ENCODE results near the gene SCN3A.

The SCN3A gene

GRCh38 chr2:165239856-165240515 is 36.1 kb upstream of the SCN3A start:
- no peak overlapping the region for H3K27ac ChIP-seq
- no peak for TF ChIP-seq ZFX (IDR thresholded peaks at IDR 0.05)
- TF ChIP-seq, protein P1, sequence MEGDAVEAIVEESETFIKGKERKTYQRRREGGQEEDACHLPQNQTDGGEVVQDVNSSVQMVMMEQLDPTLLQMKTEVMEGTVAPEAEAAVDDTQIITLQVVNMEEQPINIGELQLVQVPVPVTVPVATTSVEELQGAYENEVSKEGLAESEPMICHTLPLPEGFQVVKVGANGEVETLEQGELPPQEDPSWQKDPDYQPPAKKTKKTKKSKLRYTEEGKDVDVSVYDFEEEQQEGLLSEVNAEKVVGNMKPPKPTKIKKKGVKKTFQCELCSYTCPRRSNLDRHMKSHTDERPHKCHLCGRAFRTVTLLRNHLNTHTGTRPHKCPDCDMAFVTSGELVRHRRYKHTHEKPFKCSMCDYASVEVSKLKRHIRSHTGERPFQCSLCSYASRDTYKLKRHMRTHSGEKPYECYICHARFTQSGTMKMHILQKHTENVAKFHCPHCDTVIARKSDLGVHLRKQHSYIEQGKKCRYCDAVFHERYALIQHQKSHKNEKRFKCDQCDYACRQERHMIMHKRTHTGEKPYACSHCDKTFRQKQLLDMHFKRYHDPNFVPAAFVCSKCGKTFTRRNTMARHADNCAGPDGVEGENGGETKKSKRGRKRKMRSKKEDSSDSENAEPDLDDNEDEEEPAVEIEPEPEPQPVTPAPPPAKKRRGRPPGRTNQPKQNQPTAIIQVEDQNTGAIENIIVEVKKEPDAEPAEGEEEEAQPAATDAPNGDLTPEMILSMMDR (conservative IDR thresholded peaks at IDR 0.05), result no peak

- TF ChIP-seq, protein P1 (conservative IDR thresholded peaks at IDR 0.05), result peak; percentile 83
- TF ChIP-seq ZFX (IDR thresholded peaks at IDR 0.05), result no peak
- no peak within 1 kb of the TSS for H3K27ac ChIP-seq
These were observed 35.4 kb upstream of the SCN3A start, which contains the start of gene SCN2A for GRCh38 chr2:165239230-165239629. Gene SCN2A, plus strand, starts transcription at chr2:165239414. Its CDS starts 56,410 bp downstream, at chr2:165295824.

GRCh38 chr2:165238295-165238694 is 34.4 kb upstream of the SCN3A start:
- no peak overlapping the region for H3K27ac ChIP-seq

DNA sequence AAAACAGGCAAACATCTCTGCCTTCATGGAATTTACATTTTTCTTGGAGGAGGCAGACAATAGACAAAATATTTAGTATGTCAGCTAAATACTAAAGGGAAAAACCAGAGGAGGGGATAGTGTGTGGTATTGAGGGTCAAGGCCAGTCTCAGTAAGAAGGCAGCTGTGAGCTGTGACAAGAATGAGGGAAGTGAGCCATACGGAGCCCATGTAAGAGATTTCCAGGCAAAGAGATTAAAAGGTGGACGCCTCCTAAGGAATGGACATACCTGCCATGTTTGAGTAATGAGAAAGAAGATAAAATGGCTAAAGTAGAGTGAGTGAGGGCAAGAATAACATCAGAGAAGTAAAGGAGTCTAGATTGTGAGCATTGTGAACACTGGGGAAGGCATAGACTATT is 33.2 kb upstream of the SCN3A start:
- H3K27ac ChIP-seq, result no peak overlapping the region
- TF ChIP-seq ZFX (IDR thresholded peaks at IDR 0.05), result no peak
- TF ChIP-seq, protein P1 (conservative IDR thresholded peaks at IDR 0.05), result no peak

More at GRCh38 chr2:165238295-165238694, 34.4 kb upstream of the SCN3A start:
- TF ChIP-seq, protein P1 (conservative IDR thresholded peaks at IDR 0.05), result no peak

- TF ChIP-seq, protein P1 (conservative IDR thresholded peaks at IDR 0.05), result no peak
- no peak overlapping the region for H3K27ac ChIP-seq
These were observed 23.7 kb upstream of the SCN3A start for GRCh38 chr2:165227571-165227970.

GRCh38 chr2:165224941-165225340 is 21.1 kb upstream of the SCN3A start:
- TF ChIP-seq ZFX (IDR thresholded peaks at IDR 0.05), result no peak
- TF ChIP-seq, protein P1 (conservative IDR thresholded peaks at IDR 0.05), result no peak
- no peak overlapping the region for H3K27ac ChIP-seq

- H3K27ac ChIP-seq, result no peak overlapping the region
- TF ChIP-seq, protein P1 (conservative IDR thresholded peaks at IDR 0.05), result no peak
These were observed 15.6 kb upstream of the SCN3A start for GRCh38 chr2:165219481-165219880.

Measured in C4-2B (cell line).